ENCODE results near the gene RGS14.

RGS14 gene

DNA sequence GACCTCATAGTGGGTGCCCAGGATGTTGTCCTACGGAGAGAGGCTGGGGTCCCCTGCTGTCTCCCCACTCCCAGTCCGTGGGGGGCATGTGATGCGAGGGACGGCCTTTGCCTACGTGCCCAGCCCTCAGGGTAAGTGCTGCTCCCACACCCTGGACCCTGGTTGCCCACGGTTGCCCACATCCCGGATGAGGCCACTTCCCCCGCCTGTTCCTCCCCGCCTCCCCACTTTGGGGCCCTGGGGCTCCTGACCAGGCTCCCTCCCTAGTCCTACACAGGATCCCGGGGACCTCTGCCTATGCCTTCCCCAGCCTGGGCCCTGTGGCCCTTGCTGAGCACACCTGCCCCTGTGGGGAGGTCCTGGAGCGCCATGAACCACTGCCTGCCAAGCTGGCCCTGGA is 28.0 kb downstream of the RGS14 start:
- H3K4me3 ChIP-seq (ENCODE audit: low read depth, low read length) = no peak overlapping the region
- no peak for TF ChIP-seq CTCF (IDR thresholded peaks at IDR 0.05; ENCODE audit: borderline replicate concordance, insufficient read depth, low read depth, low read length)

DNA sequence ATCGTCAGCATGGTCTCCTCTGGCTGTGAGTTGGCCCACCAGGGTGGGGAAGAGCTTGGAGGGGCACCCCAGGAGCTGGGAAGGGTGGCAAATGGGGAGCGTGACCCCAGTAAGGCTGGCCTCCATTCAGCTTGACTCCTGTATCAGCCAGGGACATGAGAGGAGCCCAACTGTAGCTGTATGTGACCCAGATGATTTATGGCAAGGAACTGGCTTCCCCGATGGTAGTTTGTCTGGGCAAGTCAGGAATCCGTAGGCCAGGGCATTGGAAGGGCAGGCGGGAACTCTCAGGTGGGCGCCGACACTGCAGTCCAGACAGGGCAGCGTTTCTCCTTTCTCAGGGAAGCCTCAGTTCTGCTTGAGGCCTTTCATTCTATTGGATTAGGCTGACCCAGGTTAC is 28.8 kb downstream of the RGS14 start:
- no peak overlapping the region for H3K4me3 ChIP-seq (ENCODE audit: low read depth, low read length)
- no peak for TF ChIP-seq CTCF (IDR thresholded peaks at IDR 0.05; ENCODE audit: borderline replicate concordance, insufficient read depth, low read depth, low read length)

- no peak overlapping the region for H3K4me3 ChIP-seq (ENCODE audit: low read depth, low read length)
- TF ChIP-seq CTCF (IDR thresholded peaks at IDR 0.05; ENCODE audit: borderline replicate concordance, insufficient read depth, low read depth, low read length) = no peak
Measured at GRCh38 chr5:177387405-177387804, 29.7 kb downstream of the RGS14 start.

DNA sequence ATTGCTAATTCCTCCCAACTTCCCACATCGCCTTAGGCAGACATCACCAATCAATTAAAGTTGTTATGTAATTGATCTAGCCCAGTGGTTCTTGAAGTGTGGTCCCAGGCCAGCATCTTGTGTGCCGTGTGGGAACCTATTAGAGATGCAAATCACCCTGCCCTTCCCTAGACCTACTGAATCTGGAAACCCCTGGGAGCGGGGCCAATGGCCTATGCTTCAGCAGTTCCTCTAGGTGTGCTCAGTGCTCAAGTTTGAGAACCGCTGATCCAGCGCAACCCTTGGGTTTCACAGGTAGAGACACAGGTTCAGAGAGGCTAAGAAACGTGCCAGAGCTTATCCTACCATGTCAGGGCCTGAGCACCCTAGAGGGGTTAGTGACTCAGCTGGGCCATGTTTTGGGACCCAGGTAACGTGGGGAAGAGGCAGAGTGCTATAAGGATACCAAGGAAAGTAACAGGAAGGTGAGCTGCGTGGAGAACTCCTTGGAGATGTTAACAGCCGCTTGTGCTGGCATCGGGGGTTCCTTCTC is 30.9 kb downstream of the RGS14 start:
- no peak for TF ChIP-seq CTCF (IDR thresholded peaks at IDR 0.05; ENCODE audit: borderline replicate concordance, insufficient read depth, low read depth, low read length)
- no peak overlapping the region for H3K4me3 ChIP-seq (ENCODE audit: low read depth, low read length)

- TF ChIP-seq CTCF (IDR thresholded peaks at IDR 0.05; ENCODE audit: borderline replicate concordance, insufficient read depth, low read depth, low read length) = no peak
- H3K4me3 ChIP-seq (ENCODE audit: low read depth, low read length) = no peak overlapping the region
Measured at GRCh38 chr5:177389241-177390169, 31.8 kb downstream of the RGS14 start.

GRCh38 chr5:177390363-177391300 is 32.9 kb downstream of the RGS14 start:
- peak; percentile 94 for TF ChIP-seq CTCF (IDR thresholded peaks at IDR 0.05; ENCODE audit: borderline replicate concordance, insufficient read depth, low read depth, low read length)
- H3K4me3 ChIP-seq (ENCODE audit: low read depth, low read length) = no peak overlapping the region

Data from GM12875 (cell line).